NCI-H82 treated with DMSO at 0.1 percent for 48 hours (cell line): ENCODE results near the gene RBM46.
"Not testable (repeated sequence)": the region's sequence is repeated elsewhere in the genome, so short reads cannot be mapped to it uniquely, and the experiment has no call there.

ENCODE experiments used
- DNase-seq: peaks from one replicate; lab custom pipeline; 2025; ENCODE audit not compliant: unreplicated experiment; lab: John Stamatoyannopoulos, UW

Gene RBM46

DNA sequence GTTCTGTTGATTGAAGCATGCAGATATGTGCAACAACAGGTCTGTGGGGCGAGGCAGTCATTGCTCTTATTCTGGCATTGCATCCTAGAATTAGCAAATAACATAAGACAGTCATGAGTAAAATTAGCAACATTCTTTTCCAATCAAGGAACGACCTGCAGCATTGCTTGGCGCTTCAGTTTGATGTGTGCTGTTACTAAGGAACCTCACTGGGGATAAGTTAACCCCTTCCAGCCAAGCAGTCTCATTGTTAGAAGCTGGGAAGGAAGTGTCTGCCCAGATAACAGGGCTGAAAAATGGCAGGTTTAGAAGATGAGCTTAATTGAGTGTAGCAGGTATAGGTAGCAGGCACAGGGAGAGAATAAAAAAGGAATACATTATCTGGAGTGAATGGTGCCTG lies 55.4 kb downstream of the RBM46 start:
- DNase-seq = no peak

GRCh38 chr4:154838155-154838554 lies 57.1 kb downstream of the RBM46 start:
- no peak for DNase-seq

DNA sequence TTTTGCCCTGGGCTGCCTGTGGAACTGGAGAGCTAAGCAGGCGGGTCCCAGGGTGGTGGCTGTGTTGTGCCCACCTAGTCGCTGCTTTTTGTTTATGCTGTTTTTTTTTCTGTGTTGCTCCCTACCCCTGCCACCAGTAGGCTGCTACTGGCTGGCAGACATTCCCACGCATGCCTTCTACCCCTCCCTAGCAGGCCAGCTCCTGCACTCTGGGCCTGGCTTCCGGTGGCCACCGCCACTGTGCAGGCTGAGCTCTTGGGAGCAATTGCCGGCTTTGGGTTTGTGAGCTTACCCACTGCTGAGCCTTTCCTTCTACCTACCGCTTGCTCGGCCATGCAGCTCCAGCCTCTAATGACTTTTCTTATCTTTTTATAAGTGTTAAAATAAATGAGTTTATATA lies 57.6 kb downstream of the RBM46 start:
- no peak for DNase-seq

DNA sequence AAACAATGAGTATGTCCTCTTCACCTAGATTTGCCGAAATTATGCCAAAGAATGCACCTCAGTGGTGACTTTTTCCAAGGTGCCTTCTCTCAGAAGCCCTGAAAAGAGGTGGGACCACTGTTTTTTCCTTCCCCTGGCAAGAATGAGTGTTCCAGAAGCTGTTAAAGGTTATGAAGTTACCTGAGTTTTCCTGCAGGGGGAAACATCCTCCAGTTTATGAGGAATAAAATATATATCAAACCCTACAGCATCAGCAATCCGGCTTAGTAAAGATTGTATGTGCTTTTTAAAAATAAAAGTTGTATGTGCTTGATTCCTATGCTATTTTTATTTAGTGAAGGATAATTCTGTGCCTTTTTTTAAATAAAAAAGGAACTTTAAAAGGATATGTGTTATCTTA lies 73.3 kb downstream of the RBM46 start:
- DNase-seq = no peak

DNA sequence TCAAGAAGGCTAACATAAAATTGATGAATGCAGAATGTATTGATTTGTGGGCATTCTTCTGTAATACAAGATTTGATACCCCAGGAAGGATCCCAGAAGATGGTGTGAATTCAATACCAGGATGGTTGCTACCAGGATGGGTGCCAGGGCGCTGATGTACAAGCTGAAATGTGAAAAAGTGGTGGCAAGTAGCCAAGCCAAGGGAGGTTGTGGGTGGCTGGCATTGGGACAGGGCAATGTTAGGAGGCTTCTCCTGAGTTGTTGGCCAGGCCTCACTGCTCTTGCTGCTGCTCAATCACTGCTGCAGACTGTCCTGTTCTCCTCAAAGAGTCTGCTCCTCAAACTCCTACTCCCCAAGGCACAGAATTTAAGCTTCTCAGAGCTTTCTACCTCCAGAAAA lies 77.1 kb downstream of the RBM46 start:
- no peak for DNase-seq

DNA sequence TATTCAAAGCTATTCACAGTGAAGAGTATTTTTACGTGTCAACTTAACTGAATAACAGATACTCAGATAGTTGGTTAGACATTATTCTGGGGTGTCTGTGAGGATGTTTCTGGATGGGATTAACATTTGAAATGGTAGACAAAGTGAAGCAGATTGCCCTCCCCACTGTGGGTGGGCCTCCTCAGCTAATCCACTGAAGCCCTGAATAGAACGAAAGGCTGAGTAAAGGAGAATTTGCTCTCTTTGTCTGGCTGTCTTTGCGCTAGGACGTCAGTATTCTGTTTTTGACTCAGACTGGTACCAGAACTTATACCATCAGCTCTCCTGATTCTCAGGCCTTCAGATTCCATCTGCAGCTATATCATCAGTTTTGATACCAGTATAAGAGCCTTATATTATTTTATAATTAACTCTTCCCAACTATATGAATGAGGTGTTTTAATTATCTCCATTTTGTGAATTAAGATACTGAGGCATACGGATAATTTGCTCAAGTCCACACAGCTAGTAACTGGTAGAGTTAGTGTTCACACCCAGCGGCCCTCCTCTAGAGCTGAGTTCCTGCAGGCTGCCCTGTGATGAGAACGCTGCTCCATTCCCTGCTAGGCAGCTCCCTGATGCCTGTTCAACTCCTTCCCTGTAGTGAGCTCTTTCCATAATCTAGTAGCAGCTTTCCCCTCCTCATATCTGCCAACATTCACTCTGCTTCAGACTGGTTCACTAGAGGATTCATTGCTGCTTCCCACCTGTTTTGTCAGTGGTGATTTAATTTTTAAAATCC lies 87.5 kb downstream of the RBM46 start:
- no peak for DNase-seq

GRCh38 chr4:154869301-154869700 lies 88.2 kb downstream of the RBM46 start:
- no peak for DNase-seq

DNA sequence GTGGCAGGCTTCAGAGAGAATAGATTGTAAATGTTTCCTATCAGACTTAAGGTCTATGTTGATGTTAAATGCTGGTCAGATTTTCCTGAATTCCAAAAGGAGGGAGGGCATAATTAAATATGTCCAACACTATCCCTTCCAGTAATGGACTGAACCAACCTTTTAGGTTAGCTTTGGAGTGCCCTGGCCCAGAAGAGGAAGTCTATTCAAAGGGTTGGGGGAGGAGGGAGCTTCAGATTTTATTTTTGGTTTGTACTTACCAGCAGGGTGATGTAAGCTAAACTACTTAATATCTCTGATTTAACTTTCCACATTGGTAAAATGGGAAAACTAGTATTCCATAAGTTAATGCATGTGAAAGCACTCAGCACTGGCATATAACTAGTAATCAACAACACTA lies 91.1 kb downstream of the RBM46 start:
- no peak for DNase-seq

- not testable (repeated sequence) for DNase-seq
These were observed 93.0 kb downstream of the RBM46 start for GRCh38 chr4:154874049-154874448.

DNA sequence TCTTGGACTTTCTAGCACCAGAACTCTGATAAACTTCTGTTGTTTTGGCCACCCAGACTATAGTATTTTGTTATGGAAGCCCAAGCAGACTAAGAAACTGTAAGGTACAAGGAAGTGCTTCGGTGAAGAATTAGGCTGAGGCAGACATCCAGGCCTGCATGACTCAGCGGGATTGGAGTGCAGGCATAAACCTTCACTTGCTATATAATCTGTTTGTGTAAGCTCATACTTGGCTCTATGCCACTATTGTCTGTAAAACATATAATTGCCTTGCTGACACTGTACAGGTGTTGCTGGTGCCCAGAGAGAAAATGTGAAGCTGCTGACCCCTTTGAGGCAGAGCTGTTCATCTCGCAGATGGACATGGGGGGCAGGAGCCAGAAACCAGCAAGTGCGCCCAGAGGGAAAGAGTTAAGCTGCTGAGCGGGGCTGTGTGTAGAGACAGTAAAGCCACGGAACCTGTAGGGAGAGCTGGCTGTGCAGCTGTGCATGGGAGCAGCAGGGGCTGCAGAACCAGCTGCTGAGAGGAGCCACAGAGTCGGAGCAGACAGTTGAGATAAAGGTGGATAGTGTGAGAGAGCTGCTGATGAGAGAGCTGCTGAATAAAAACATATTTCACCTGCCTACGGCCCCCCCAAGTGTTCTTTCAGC lies 96.2 kb downstream of the RBM46 start:
- peak; percentile 31 for DNase-seq
